GM21423 (cell line): ENCODE data around the gene ALKBH8.
"Not testable (repeated sequence)": the region's sequence is repeated elsewhere in the genome, so short reads cannot be mapped to it uniquely, and the experiment has no call there.

ENCODE experiments used
- ATAC-seq: cut with Tn5 transposase; IDR thresholded peaks from one replicate; pipeline ENCODE4 v1.9.1; 2021; ENCODE audit warnings: mild to moderate bottlenecking, moderate library complexity; ENCODE audit not compliant: unreplicated experiment

ALKBH8 gene

DNA sequence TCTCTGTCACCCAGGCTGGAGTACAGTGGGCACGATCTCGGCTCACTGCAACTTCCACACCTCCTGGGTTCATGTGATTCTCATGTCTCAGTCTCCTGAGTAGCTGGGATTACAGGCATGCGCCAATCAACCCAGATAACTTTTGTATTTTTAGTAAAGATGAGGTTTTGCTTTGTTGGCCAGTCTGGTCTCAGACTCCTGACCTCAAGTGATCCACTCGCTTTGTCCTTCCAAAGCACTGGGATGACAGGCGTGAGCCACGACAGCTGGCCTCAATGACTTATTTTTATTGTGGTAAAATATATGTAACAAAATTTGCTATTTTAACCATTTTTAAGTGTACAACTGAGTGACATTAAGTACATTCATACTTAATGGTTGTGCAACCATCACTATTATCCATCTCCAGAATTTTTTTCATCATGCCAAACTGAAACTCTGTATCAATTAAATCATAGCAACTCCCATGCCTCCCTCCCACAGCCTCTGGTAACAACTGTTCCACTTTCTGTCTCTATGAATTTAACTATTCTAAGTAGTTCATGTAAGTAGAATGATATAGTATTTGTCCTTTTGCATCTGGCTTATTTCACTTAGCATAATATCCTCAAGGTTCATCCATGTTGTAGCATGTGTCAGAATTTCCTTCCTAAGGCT, 57.2 kb downstream of the ALKBH8 start:
- no peak for ATAC-seq

DNA sequence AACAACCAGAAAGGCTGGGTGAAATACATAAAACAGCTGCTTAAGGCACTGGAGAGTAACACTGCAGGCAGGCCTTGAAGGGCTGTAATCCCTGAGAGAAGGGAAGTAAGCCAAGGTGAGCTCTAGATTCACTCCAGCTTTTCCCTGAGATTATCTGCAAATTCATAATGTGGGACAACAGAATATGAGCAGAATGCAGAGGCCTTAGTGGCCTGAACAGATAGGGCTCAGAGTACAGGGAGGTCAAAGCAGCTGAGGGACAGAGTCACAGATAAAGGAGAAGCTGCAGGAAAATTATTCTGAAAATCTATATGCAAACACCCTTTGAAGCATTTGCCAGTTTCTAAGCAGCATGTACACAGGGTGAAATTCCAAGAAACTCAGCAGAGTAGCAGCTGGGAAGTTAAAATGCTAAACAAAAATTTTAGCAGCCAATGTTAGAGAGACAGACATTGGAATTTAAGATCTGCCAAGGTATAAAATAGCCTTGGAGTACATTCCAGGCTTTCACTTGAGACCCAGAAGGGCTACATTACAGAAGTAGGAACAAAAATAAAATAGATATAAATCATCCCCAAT, 59.8 kb downstream of the ALKBH8 start:
- no peak for ATAC-seq

DNA sequence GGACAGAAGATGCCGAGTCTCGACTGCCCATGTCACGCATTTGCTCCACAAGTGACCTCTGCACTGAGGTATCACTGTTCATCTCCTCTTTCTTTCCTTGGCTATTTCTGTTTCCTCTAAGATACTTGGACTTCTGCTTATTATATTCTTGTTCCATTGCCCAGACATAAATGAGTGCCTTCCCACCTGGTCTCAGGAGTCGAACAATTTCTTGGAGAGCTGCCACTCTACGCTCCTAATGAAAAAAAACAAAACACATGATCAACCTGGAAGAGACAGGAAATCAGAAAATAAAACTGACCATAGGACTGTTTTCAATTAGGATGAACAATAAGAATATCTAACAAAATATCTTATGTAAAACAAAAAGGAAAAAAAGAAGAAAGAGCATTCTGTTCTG, 60.6 kb downstream of the ALKBH8 start:
- no peak for ATAC-seq

DNA sequence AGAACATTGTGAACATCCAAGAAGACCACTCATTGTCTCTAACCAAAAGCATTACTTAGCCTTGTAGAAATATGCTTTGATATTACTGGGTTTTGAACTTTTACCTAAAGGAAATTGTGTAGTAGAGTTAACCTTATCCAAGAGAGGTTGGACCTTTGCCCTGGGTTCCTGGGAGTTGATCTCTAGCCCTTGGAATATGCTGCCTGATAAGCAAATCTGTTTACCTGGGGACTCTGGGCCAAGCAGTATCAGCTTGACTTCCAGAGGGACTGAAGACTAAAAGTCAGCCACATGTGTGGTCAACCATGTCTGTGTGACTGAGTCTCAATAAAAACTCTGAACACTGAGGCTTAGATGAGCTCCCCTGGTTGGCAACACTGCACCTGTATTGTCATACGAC, 63.8 kb downstream of the ALKBH8 start:
- no peak for ATAC-seq

DNA sequence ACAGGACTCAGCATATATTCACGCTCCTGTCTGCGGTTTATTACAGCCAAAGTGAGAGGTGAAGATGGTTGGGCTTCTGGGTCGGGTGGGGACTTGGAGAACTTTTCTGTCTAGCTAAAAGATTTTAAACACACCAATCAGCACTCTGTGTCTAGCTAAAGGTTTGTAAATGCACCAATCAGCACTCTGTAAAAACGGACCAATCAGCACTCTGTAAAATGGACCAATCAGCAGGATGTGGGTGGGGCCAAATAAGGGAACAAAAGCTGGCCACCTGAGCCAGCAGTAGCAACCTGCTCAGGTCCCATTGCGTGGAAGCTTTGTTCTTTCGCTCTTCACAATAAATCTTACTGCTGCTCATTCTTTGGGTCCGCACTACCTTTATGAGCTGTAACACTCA, 68.2 kb downstream of the ALKBH8 start:
- not testable (repeated sequence) for ATAC-seq

DNA sequence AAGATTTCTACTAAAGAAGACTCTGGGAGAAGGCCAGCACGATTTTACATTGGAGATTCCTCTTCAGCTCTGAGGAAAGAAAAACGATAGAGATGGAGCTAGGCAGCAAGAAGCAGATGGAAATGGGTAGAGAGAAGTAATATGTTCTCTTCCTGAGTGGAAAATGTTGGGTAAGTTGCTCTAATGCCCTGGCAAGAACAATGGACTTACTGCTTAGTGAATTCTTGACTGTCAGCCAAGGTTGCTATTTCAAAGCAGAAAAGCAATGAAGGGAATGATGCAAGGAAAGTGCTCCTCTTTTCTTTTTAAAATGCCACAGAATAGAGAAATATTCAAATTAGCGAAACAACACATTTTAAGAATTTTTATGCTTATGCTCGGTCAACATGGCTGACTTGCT, 69.5 kb downstream of the ALKBH8 start:
- ATAC-seq, result no peak

DNA sequence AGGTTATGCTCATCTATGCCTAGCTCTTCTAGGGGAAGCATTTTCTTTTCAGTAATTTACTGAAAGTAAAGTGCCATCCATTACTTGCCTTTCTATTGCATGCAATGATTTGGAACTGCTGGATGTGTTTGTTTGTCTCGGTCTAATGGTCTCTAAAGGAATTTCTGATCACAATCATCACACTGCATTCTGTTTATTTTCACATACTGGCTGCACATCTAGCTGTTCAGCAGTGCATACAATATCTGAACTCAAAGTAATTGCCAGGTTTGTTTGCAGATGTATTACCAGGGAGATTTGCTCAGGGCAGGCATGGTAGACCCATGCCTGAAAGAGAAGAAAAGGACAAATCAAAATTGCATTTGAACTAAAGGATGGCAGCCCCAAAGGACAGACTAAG, 71.5 kb downstream of the ALKBH8 start:
- no peak for ATAC-seq

DNA sequence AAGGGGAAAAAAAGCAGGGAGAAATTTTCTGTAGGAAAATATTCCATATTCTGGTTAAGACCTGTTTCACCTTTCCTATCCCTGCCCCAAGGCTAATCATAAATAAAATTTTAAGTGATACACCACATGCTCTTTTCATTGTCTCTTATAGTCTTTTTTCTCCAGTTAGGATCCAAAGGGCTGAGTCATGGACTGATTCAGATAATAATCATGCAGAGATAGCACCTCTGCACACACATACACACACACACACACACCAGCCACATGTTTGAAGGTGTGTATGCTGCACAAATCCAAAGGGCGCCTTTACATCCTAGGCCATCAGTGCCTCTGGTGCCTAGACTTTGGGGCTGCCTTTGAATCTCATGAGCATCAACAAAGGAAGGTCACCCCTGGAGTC, 72.4 kb downstream of the ALKBH8 start:
- ATAC-seq, result no peak

DNA sequence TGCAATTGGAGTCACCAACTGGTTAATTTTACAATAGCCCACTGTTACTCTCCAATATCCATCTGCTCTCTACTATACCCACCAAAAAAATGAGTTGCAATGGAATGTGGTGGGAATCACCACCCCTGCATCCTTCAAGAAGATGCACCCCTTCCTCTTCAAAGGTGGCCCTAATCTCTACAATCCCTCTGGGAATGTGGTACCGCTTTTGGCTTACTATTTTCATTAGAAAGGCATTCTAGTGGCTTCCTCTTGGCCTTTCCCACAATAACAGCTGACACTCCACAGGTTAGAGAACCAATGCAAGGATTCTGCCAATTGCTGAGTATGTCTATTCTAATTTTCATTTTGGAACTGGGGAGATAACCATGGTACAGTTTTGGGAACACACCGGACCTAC, 74.7 kb downstream of the ALKBH8 start:
- ATAC-seq, result no peak

DNA sequence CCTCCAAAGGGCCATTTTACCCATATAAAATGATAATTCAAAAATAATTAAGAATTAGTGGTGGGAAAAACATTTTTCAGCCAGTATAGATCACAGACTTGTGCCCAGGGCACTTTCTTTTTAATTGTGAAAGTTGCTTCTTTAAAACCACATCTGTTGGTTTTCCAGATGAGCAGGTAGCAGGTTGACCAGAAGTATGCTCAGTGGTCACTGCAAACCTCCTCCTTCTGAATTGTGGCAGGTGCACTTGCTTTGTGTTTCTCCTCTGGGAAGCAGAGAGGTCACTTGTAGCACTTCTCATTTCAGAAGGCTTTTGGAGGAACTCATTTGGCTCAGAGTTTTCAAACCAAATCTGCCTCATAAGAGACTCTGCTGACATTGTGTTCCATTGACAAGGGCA, 83.3 kb downstream of the ALKBH8 start:
- ATAC-seq, result no peak

DNA sequence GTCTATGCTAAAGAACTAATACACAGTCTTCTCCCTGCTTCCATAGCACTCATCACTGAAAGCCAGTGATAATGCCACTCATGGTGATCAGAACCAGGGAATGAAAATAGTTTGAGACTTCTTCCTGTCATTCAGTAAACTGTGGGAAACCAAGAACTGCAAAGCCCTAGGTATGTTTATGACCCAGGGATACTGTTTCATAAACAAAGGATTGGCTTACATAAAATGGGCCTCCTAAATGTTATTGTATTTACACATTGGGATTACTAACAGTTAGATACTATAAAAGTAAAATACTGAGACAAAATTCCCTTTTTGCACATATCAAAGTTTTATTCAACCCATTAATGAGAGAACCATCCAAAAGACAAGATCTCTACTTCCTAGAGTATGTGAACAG, 86.6 kb downstream of the ALKBH8 start:
- no peak for ATAC-seq

DNA sequence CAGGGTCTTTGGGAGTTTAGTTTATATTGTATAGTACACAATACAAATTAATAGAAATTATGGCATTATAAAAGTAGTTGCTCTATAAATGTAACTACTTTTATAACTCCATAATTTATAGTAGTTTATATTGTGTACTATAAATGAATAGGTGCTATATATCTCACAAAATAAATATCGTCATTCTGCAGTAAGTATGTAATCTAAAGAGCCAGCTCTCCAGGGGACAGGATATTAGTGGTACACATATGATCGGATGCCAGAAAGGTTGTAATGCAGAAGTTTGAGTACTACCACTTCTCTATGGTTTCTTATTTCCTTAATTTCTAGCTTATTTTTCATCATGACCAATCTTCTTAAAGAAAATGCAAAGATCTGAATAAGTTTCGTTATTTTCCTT, 87.7 kb downstream of the ALKBH8 start:
- ATAC-seq, result no peak

DNA sequence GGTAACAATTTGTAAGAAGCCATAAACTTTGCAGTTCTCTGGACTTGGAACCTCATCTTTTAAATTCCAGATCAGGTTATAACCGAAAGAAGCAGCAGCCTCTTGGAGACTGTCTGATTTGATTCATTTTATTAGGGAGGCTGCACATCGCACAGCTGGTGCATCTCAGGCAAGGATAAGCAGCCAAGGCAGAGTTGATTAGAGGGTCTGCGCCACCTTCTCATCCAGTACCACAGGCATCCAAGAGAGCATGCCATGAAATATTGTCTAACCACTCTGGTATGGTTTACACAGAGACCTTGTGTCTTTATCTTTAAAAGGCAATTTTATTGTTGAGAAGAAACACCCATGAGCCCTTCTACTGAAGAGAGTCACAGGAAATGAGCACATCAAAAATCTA, 91.7 kb downstream of the ALKBH8 start:
- no peak for ATAC-seq

DNA sequence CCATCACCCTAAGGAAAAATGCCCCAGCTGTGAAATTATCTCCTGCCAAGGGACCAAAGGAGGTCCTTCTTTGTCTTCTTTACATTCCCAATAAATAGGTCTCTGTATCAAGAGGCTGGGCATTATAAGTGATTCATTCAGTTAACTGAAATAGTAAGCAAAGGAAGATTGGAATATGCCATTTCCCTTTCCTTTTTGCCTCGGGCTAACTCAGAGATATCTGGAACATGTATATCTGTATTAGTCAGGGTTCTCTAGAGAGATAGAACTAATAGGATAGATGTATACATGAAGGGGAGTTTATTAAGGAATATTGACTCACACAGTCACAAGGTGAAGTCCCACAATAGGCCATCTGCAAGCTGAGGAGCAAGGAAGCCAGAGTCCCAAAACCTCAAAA, 92.6 kb downstream of the ALKBH8 start:
- no peak for ATAC-seq

DNA sequence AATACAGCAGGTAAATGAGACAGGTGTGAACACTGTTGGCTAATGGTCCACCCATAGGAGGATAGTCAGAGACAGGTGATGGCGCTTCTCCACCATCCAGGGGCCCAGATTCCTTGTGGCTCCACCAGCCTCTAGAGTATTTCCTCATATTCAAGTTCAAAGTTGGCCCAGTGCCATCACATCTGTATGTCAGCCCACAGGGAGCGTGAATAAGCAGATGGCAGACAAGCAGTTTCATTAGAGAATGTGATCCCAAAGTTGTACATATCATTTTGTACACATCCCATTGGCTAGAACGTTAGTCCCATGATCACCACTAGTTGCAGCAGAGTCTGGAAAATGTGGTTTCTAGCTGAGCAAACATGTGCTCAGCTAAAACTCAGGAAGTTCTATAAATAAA, 96.9 kb downstream of the ALKBH8 start:
- no peak for ATAC-seq

DNA sequence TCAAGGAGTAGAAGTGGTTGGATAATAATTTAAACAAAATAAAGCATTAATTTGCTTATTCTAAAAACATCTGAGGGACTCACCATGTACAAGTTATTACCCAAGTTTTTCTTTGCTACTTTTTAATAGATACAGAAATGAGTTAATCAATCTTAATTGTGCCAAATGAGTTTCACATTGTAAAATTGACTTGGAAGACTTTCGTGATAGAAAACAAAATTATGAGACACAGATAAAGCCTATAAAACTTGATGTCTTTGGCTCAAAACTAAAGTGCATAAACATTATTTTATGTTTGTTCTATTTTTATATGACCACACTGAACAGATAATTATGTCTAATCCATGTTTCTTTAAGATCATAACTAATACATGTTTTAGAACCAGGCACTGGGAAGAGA, 97.8 kb downstream of the ALKBH8 start:
- no peak for ATAC-seq

DNA sequence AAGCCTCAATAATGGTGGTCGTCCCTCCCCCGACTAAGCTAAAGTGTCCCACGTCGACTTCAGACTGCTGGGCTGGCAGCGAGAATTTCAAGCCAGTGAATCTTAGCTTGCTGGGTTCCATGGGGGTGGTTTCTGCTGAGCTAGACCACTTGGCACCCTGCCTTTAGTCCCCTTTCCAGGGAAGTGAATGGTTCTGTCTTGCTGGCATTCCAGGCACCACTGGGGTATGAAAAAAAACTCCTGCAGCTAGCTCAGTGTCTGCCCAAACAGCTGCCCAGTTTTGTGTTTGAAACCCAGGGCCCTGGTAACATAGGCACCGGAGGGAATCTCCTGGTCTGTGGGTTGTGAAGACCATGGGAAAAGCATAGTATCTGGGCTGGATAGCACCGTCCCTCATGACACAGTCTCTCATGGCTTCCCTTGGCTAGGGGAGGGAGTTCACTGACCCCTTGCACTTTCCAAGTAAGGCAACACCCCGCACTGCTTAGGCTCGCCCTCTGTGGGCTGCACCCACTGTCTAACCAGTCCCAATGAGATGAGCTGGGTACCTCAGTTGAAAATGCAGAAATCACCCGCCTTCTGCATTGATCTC, 99.2 kb downstream of the ALKBH8 start:
- not testable (repeated sequence) for ATAC-seq

DNA sequence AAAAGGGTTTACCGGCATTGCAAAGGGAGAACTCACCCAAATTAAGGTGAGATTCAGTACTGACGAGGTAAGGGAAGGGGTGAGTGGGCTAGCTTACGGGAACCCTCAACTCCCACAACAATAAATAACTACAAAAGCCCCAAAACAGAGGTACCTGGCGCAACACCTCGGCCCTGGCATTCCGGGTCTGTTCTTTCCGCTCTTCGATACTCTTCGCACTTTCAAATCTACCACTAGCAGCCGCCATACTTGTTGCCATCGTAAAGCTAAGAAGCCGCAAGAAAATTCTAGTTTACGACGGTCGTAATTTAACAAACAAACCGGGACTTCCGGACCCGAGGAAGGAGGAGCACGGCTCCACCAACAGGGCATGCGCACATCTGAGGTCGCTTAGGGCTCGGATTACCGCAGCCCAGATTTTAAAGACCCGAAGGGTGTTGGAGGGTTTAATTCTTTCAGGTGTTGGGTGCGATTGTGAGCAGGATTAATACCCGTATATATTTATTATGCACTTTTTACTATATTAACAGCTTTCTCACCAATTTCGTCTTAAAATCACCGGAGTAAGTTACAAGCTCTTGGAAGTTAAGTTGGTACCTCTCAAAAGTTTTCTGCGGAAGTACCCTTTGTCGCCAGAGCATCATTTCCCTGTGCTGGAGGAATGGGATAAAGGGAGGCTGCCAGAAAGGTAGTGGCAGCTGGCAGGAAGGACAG, 107.8 kb downstream of the ALKBH8 start, which contains the start of gene CWF19L2:
TSS of gene CWF19L2 (minus strand) at position 268 of the 714 bp plus-strand sequence. CDS start at position 259, 9 bp downstream.
- peak; percentile 98 for ATAC-seq

DNA sequence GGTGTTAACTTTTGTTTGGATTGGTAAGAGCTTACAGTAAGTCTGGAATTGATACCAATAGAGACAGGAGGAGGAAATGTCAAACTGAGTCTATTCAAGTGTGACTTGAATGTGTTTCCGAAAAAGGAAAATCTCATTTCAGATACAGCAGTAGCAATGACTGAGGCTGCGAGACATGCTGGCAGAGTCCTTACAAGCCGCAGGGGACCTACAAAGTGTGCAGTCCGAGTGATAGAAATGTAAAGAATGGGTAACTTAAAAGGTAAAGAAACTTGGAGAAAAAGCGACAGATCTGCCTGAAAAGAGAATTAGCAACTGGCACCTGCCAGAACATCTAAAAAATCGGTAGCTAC, 108.4 kb downstream of the ALKBH8 start:
- peak; percentile 42 for ATAC-seq

DNA sequence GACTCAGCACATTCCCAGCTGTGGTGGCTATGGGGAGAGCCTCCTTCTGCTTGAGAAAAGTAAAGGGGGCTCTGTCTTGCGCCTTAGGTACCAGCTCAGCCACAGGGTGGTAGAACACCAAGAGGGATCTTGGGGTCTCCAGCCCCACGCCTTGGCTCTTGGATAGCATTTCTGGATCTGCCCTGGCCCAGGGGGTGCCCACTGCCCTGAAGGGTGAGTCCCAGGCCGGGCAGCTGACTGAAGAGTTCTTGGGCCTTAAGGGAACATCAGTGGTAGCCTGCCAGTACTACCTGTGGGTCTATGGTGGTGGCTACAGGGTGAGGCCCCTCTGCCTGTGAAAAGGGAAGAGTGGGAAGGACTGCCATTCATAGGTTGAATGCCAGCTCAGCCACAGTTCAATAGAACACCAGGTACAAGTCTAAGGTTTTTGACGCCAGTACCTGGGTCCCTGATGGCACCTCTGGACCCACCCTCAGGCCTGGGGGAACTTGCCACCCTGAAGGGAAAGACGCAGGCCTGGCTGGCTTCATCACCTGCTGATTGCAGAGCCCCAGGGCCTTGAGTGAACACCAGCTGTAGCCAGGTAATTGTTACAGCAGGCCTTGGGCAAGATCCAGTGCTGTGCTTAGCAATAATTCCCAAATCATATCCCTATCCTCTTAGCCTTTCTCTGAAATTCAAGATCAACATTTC, 111.8 kb downstream of the ALKBH8 start:
- no peak for ATAC-seq
